ENCODE measurements around the gene THAP2.

Gene THAP2

GRCh38 chr12:71710276-71711125 is 46.4 kb downstream of the THAP2 start:
- DNase-seq = no peak

- no peak for DNase-seq
Observed at GRCh38 chr12:71718611-71719010, 54.5 kb downstream of the THAP2 start.

GRCh38 chr12:71719647-71720370 is 55.7 kb downstream of the THAP2 start:
- DNase-seq = no peak

GRCh38 chr12:71721783-71722505 is 57.8 kb downstream of the THAP2 start:
- no peak for DNase-seq

GRCh38 chr12:71725011-71725410 is 60.9 kb downstream of the THAP2 start:
- no peak for DNase-seq

- DNase-seq = no peak
Observed at GRCh38 chr12:71726548-71726947, 62.4 kb downstream of the THAP2 start.

- DNase-seq = no peak
Observed at GRCh38 chr12:71727958-71728357, 63.9 kb downstream of the THAP2 start.
